ENCODE measurements around the gene TMEM126A. TPM values are rescaled to one million over a fixed set of nuclear protein-coding genes. Genes with fewer than 3 reads are reported as not detected.

The TMEM126A gene
- total RNA-seq, 6 donors from 2014 or later, result 7.4 to 27.0 (median 17.4) TPM

DNA sequence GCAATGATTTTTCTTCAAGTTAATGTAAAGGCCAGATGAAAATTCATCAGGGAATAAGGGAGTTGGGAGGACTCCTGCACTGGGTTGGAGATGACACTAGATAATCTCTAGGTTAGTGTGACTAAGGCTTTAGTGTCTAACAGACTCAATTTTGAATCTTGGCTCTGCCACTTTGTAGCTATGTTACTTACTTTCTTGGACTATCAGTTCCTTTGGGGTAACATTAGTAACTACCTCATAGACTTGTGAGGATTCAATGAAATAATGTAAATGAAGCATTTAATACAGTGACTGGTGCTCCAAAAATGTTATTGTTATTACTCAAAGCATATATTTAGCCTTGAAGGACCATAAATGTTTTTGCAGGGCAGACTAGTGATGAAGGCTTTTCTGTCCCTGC lies 47.8 kb downstream of the TMEM126A start:
- DNase-seq (no peak), ATAC-seq (ENCODE audit: low FRiP score in 2 of 2) (no peak)
- Histone ChIP-seq H3K9me3 (no peaks in the 10 kb centered on the region), H3K27me3 (no peaks in the 10 kb centered on the region), H3K36me3 (peaks cover 0 to 2% (median 0%) of the 10 kb centered on the region in 4 donors), H3K27ac (no peak overlapping the region), H3K4me1 (peaks cover 0 to 10% (median 3%) of the 10 kb centered on the region in 4 donors), H3K4me3 (no peak overlapping the region)
- TF ChIP-seq, protein P1, sequence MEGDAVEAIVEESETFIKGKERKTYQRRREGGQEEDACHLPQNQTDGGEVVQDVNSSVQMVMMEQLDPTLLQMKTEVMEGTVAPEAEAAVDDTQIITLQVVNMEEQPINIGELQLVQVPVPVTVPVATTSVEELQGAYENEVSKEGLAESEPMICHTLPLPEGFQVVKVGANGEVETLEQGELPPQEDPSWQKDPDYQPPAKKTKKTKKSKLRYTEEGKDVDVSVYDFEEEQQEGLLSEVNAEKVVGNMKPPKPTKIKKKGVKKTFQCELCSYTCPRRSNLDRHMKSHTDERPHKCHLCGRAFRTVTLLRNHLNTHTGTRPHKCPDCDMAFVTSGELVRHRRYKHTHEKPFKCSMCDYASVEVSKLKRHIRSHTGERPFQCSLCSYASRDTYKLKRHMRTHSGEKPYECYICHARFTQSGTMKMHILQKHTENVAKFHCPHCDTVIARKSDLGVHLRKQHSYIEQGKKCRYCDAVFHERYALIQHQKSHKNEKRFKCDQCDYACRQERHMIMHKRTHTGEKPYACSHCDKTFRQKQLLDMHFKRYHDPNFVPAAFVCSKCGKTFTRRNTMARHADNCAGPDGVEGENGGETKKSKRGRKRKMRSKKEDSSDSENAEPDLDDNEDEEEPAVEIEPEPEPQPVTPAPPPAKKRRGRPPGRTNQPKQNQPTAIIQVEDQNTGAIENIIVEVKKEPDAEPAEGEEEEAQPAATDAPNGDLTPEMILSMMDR (IDR thresholded peaks at IDR 0.05), result no peak
- no peak for TF ChIP-seq EP300 (IDR thresholded peaks at IDR 0.05)
- TF ChIP-seq POLR2A (IDR thresholded peaks at IDR 0.05), result no peak
- no peak for TF ChIP-seq POLR2AphosphoS5 (IDR thresholded peaks at IDR 0.05)

DNA sequence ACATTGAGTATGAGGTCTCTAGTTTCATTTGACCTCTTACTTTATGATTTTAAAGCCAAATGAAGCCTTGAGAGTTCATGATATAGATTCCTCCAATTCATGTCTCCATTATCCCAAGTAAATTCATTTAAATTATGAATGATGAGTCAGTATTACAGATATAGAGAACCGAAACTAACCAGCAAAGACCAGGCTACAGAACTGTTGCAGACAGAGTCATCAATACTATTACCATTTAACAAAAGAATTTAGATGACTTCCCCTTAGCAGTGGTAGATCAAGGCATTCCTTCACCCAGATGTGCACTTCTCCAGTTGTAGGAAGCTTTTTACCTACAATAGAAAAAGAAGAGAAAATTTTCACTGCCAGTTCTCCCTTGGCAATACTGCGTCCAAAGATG lies 50.0 kb downstream of the TMEM126A start:
- Histone ChIP-seq H3K27ac (no peak overlapping the region), H3K27me3 (no peaks in the 10 kb centered on the region), H3K9me3 (no peaks in the 10 kb centered on the region), H3K4me3 (no peak overlapping the region), H3K36me3 (peaks cover 0 to 2% (median 0%) of the 10 kb centered on the region in 4 donors), H3K4me1 (peaks cover 0 to 10% (median 3%) of the 10 kb centered on the region in 4 donors)
- DNase-seq, result no peak
- 96 to 98% methylated on average over 2 of the region's 2 CpGs for WGBS, 2 donors
- TF ChIP-seq, protein P1 (IDR thresholded peaks at IDR 0.05), result no peak
- TF ChIP-seq POLR2AphosphoS5 (IDR thresholded peaks at IDR 0.05), result no peak
- TF ChIP-seq EP300 (IDR thresholded peaks at IDR 0.05), result no peak
- no peak for TF ChIP-seq POLR2A (IDR thresholded peaks at IDR 0.05)
- no peak for ATAC-seq (ENCODE audit: low FRiP score in 2 of 2)

DNA sequence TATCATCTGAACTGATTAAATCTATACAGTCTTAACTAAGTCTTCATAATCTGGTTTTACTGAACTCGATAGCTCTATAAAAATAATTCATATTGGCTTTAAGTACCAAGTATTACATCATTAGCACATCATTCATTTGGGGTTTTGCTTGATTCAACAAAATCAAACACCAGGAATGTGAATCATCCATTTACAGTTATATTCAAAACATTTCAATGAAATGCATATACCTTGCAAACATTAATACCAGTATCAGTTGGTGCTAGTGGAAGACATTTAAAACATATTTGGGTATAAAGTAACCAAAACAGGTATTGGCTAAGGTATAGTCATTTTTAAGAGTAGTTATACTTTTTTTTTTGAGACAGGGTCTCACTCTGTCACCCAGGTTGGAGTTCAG lies 50.4 kb downstream of the TMEM126A start:
- WGBS, 2 donors, result 77 to 87% methylated on average over 1 of the region's 1 CpG
- Histone ChIP-seq H3K27me3 (no peaks in the 10 kb centered on the region), H3K27ac (no peak overlapping the region), H3K4me3 (no peak overlapping the region), H3K4me1 (peaks cover 0 to 10% (median 3%) of the 10 kb centered on the region in 4 donors), H3K9me3 (no peaks in the 10 kb centered on the region), H3K36me3 (peaks cover 0 to under 1% (median 0%) of the 10 kb centered on the region in 4 donors)
- TF ChIP-seq POLR2A (IDR thresholded peaks at IDR 0.05) (no peak), EP300 (IDR thresholded peaks at IDR 0.05) (no peak), POLR2AphosphoS5 (IDR thresholded peaks at IDR 0.05) (no peak)
- TF ChIP-seq, protein P1 (IDR thresholded peaks at IDR 0.05), result no peak
- DNase-seq (no peak), ATAC-seq (ENCODE audit: low FRiP score in 2 of 2) (no peak)

DNA sequence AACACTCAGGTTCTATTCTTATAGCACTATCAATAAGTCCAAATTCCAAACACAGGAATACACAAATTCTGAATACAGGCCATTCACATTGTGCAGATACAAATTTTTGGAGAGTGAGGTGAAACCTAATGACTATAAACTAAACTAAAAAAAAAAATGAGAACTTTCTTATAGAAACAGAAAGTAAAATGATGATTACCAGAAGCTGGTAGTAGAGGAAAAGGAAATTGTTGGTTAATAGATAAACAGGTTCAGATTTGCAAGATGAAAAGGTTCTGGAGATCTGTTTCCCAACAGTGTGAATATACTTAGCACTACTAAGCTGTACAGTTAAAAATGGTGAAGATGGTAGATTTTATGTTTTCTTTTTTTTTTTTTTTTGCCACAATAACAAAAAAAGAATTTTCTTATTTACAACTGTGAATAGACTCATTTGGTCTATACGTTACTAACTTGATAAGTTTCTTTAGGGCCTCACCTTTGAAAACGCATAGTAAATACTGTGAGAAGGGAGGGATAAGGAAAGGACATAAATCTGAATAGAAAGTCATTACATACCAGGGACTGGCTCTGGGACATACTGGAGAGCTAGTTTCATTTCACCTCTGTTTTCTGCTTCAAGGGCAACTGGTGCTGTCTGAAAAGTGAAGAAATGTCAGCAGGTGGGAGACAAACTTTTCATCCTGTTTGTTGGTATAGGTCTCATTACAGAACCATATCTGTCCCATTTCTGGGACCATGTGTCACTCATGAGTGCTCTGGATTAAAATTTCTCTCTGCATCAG lies 52.4 kb downstream of the TMEM126A start:
- 70 to 81% methylated on average over 2 of the region's 2 CpGs for WGBS, 2 donors
- Histone ChIP-seq H3K9me3 (no peaks in the 10 kb centered on the region), H3K4me3 (no peak overlapping the region), H3K27me3 (no peaks in the 10 kb centered on the region), H3K4me1 (peaks cover 0 to 10% (median 3%) of the 10 kb centered on the region in 4 donors), H3K36me3 (no peaks in the 10 kb centered on the region), H3K27ac (no peak overlapping the region)
- TF ChIP-seq, protein P1 (IDR thresholded peaks at IDR 0.05), result no peak
- TF ChIP-seq POLR2AphosphoS5 (IDR thresholded peaks at IDR 0.05), result no peak
- no peak for TF ChIP-seq EP300 (IDR thresholded peaks at IDR 0.05)
- TF ChIP-seq POLR2A (IDR thresholded peaks at IDR 0.05), result no peak
- no peak for ATAC-seq (ENCODE audit: low FRiP score in 2 of 2)
- no peak for DNase-seq

DNA sequence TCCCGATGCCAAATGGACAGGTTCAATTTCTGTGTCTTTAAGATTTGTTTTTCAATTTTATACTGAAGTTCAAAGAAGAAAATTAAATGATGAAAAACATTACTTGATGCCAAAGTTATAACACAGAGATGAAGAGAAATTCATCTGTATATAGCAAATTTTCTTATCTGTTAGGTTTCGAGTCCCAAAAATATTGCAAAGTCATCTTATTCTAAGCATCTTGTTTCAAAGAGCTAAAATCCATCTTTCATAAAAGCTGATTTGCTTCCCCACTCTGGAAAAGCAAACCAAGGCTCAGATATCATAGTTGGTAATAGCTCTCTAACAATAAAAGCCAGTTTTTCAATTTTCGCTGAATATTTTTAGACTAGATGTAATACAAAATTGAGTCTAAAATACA lies 57.2 kb downstream of the TMEM126A start:
- WGBS, 2 donors, result 94 to 97% methylated on average over 3 of the region's 3 CpGs
- DNase-seq (no peak), ATAC-seq (ENCODE audit: low FRiP score in 2 of 2) (no peak)
- TF ChIP-seq EP300 (IDR thresholded peaks at IDR 0.05) (no peak), POLR2A (IDR thresholded peaks at IDR 0.05) (no peak), POLR2AphosphoS5 (IDR thresholded peaks at IDR 0.05) (no peak)
- TF ChIP-seq, protein P1 (IDR thresholded peaks at IDR 0.05), result no peak
- H3K4me3 ChIP-seq, result no peak overlapping the region
- H3K9me3 ChIP-seq, result no peaks in the 10 kb centered on the region
- H3K27me3 ChIP-seq, result no peaks in the 10 kb centered on the region
- H3K4me1 ChIP-seq, result peaks cover 0 to 6% (median under 1%) of the 10 kb centered on the region in 4 donors
- H3K27ac ChIP-seq, result no peak overlapping the region
- no peaks in the 10 kb centered on the region for H3K36me3 ChIP-seq

Measured in upper lobe of left lung (tissue), 6 donors.